Choroid plexus epithelial cell (primary cell): ENCODE results near the gene UBTFL1.
"Not testable (repeated sequence)": the region's sequence is repeated elsewhere in the genome, so short reads cannot be mapped to it uniquely, and the experiment has no call there.

ENCODE experiments used
- DNase-seq: peaks from one replicate; pipeline ENCODE4 v3.0.0-alpha.2; 2010; ENCODE audit warnings: low read depth
- H3K4me3 ChIP-seq: 2 replicates; pipeline ENCODE4 v1.5.1; 2011; ENCODE audit warnings: low read depth, mild to moderate bottlenecking, control low read depth, low read length, moderate library complexity
- TF ChIP-seq, protein P1 (sequence below): conservative IDR thresholded peaks from 2 replicates; pipeline ENCODE4 v1.5.1; 2011; ENCODE audit warnings: low read depth, mild to moderate bottlenecking, control low read depth, inconsistent platforms, low read length, moderate library complexity

The UBTFL1 gene, protein sequence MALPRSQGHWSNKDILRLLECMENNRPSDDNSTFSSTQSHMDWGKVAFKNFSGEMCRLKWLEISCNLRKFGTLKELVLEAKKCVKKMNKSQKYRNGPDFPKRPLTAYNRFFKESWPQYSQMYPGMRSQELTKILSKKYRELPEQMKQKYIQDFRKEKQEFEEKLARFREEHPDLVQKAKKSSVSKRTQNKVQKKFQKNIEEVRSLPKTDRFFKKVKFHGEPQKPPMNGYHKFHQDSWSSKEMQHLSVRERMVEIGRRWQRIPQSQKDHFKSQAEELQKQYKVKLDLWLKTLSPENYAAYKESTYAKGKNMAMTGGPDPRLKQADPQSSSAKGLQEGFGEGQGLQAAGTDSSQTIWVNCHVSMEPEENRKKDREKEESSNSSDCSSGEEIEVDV

DNA sequence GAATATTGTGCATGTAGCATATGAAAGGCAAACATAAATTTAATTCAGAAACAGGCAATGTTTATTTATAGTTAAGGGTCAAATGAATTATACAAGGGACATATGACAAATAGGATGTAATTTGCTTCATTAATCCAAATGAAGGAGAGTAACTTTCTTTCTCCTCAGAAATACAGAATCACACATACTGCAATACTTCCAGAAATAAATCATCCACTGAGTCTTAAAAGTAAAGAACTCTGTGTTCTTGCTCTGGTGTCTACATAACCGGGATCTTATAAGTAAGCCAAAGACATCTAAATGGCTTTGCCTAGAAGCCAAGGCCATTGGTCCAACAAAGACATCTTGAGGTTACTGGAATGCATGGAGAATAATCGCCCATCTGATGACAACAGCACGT lies at the start of gene UBTFL1:
Gene UBTFL1, plus strand, starts transcription at position 301 of the 400 bp plus-strand sequence. Its CDS starts 0 bp downstream, at position 301.
- DNase-seq, H3K4me3 ChIP-seq: not testable (repeated sequence)

DNA sequence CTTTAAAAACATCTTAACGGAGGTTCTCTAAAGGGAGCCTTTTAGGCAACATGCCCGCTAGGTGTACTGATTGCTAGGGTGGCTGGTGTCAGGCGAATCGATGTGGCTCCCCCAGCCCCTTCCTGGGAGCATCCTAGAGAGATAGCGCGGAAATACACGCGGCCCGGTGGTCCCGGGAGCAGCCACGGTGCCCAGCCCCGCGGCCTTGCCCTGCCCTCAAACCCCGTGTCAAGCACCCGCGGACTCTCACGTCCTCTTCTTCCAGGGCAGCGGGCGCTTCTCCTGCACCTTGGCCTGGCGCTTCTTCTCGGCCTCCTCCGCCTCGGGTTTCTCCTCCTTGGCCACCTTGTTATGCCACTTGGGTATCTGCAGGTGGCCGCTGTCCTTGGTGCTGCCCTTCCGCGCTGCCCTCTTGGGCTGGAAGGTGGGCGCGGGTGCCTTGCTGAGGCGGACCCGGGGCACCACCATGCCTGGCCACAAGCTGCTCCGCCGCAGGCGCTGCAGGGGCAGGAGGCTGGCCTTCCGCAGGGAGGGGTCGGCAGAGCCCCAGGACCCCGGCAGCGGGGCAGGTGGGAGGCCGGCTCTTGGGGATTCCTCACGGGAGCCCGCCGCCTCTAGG lies 34.0 kb upstream of the UBTFL1 start:
- DNase-seq, H3K4me3 ChIP-seq: not testable (repeated sequence)

DNA sequence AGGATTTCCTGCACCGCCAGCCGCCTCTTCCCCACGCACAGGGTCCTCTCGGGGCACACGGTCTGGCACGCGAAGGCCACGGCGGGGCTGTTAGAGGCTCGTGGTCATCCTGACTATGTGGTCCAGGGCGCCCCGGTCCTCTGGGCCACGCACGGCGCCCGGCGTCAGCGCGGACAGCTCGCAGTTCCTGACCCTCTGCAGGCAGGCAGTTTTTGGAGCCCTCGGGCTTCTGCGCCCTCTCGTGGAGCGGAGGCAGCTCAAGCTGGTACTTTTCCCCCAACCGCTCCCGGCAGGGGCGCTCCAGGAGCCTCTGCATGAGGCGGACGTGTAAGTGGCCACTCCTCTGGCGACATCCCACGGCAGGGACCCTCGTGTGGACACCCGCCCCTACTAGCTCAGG lies 33.4 kb upstream of the UBTFL1 start:
- not testable (repeated sequence) for H3K4me3 ChIP-seq, DNase-seq

DNA sequence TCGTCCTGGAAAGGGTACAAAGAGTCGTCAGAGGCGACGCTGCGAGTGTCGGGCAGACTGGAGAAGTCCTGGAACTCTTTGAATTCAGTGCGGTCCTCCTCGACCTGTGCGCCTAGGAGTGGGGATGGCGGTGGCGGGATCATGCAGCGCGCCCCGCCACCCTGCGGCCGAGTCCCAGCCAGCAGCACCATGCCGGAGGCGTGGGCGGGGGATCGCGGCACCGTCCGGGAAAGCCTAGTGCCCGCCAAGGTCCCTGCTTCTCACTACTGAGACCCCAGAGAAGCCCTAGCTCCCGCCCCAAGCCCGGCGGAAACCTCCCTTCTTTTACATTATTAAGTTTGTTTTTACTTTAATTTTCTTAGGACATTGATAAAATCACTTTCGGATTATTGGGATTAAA lies 32.2 kb upstream of the UBTFL1 start:
- DNase-seq, H3K4me3 ChIP-seq: not testable (repeated sequence)

DNA sequence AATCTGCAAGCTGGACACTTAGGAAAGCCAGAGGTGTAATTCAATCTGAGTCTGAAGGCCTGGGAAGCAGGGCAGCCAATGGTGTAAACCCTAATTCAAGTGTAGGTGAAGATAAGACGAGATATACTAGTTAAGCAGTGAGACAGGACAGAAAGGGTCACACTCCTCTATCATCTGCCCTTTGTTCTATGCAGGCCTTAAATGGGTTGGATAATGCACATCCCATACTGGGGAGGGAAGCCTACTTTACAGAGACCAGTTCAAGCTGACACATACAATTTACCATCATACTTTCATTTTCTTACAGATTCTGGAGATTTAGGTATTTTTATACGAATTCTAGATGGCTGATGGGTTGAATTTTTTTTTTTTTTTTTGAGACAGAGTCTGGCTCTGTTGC lies 3.0 kb downstream of the UBTFL1 start:
- H3K4me3 ChIP-seq, DNase-seq: not testable (repeated sequence)

DNA sequence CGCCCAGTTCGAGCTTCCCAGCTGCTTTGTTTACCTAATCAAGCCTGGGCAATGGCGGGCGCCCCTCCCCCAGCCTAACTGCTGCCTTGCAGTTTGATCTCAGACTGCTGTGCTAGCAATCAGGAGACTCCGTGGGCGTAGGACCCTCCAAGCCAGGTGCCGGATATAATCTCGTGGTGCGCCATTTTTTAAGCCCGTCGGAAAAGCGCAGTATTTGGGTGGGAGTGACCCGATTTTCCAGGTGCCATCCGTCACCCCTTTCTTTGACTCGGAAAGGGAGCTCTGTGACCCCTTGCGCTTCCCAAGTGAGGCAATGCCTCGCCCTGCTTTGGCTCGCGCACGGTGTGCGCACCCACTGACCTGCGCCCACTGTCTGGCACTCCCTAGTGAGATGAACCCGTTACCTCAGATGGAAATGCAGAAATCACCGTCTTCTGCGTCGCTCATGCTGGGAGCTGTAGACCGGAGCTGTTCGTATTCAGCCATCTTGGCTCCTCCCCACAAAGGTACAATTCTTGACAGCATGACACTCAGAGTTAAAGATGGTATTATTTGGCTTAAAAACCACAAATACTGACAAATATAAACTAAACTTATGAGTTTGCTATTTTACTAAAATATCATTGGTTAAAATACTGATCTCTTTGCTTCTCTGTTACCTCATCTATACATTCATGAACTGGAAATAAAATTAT lies 9.6 kb downstream of the UBTFL1 start:
- DNase-seq, H3K4me3 ChIP-seq: not testable (repeated sequence)

DNA sequence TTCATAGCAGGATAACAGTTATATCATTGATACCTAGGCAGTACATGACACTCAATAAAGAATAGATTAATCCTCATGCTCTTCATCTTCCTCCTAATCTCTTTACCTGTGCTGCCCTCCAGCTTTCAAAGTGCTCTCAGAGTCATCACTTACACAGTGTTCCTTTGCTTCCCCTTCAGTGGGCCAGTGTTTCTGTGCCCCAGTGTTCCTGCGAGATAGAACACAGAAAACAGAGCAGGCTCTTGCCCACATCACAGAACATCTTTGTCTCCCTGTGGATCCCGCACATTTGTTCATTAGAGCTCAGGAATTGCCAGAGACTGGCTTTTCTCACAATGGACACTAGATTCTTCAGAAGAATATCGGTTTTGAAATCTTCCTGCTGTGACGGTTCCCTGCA lies 12.5 kb downstream of the UBTFL1 start:
- not testable (repeated sequence) for DNase-seq, H3K4me3 ChIP-seq

DNA sequence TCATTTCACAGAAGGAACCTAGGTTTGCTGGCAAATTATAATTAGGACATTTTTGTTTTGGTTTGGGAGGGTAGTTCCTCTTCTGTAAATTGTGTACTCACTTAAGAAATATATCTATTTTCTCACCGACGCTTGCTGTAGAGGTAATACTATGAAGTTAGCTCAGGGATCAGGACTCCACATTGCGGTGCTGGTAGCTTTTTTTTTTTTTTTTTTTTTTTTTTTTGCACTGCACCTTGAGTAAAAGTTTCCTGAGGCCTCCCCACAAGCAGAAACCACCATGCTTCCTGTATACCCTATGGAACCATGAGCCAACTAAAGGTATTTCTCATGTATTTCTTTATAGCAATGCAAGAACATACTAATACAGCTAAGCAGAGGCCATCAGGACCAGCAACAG lies 14.7 kb downstream of the UBTFL1 start:
- DNase-seq: no peak
- H3K4me3 ChIP-seq: no peak overlapping the region
- TF ChIP-seq, protein P1, sequence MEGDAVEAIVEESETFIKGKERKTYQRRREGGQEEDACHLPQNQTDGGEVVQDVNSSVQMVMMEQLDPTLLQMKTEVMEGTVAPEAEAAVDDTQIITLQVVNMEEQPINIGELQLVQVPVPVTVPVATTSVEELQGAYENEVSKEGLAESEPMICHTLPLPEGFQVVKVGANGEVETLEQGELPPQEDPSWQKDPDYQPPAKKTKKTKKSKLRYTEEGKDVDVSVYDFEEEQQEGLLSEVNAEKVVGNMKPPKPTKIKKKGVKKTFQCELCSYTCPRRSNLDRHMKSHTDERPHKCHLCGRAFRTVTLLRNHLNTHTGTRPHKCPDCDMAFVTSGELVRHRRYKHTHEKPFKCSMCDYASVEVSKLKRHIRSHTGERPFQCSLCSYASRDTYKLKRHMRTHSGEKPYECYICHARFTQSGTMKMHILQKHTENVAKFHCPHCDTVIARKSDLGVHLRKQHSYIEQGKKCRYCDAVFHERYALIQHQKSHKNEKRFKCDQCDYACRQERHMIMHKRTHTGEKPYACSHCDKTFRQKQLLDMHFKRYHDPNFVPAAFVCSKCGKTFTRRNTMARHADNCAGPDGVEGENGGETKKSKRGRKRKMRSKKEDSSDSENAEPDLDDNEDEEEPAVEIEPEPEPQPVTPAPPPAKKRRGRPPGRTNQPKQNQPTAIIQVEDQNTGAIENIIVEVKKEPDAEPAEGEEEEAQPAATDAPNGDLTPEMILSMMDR: no peak

DNA sequence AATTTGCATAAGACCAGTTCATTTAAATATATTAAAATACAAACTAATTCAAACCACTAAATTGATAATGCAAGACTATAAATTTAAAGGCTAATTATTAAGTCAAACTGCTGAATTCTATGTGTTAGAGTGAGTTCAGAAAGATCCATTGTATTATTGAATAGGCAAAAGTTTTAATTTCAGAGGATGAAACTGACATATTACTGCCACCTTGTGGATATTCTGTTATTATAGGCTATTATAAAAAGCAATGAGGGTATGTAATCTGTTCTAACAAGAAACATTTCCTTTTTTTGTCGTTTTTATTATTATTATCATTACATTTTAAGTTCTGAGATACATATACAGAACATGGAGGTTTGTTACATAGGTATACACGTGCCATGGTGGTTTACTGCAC lies 27.8 kb downstream of the UBTFL1 start:
- DNase-seq: peak; percentile 26
- TF ChIP-seq, protein P1: peak; percentile 40
- no peak overlapping the region for H3K4me3 ChIP-seq

DNA sequence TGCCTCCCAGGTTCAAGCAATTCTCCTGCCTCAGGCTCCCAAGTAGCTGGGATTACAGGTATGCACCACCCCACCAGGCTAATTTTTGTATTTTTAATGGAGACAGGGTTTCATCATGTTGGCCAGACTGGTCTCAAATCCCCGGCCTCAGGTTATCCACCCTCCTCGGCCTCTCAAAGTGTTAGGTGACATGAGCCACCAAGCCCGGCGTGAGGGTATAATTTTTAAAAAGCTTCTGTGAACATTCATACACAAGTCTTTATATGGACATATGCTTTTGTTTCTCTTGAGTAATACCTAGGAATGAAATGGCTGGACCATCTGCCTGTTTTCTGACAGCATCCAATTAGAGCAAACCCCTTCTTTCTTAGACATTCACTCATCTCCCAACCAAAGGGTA lies 34.4 kb downstream of the UBTFL1 start:
- DNase-seq: no peak
- TF ChIP-seq, protein P1: no peak
- no peak overlapping the region for H3K4me3 ChIP-seq
